ENCODE results near the gene UPB1. TPM values are rescaled to one million over a fixed set of nuclear protein-coding genes. Genes with fewer than 3 reads are reported as not detected.
"Not testable (repeated sequence)": the region's sequence is repeated elsewhere in the genome, so short reads cannot be mapped to it uniquely, and the experiment has no call there.

UPB1 gene
- total RNA-seq, 3 donors from 2014 or later, result 0.16 to 0.44 (median 0.33) TPM

GRCh38 chr22:24550902-24551435 is 55.8 kb downstream of the UPB1 start:
- no peak for DNase-seq (ENCODE audit: low spot score in 2 of 2)
- Histone ChIP-seq H3K4me1 (peaks cover 0 to 10% of the 10 kb centered on the region in 2 donors), H3K27me3 (no peaks in the 10 kb centered on the region), H3K4me3 (no peak overlapping the region), H3K36me3 (no peaks in the 10 kb centered on the region), H3K27ac (no peak overlapping the region), H3K9me3 (no peaks in the 10 kb centered on the region)
- intact Hi-C loops (cut with DNase I; ENCODE audit: low total_unique reads), result no loop called here
- no peak for TF ChIP-seq CTCF (IDR thresholded peaks at IDR 0.05)
- no peak for TF ChIP-seq POLR2AphosphoS5 (IDR thresholded peaks at IDR 0.05)
- TF ChIP-seq POLR2A (IDR thresholded peaks at IDR 0.05), result no peak

GRCh38 chr22:24552503-24553286 is 57.6 kb downstream of the UPB1 start:
- H3K4me1 ChIP-seq, result peaks cover 0 to 21% of the 10 kb centered on the region in 2 donors
- intact Hi-C loops (cut with DNase I; ENCODE audit: low total_unique reads); H3K36me3 ChIP-seq; DNase-seq (ENCODE audit: low spot score in 2 of 2); H3K27ac ChIP-seq; H3K27me3 ChIP-seq; H3K9me3 ChIP-seq: not testable (repeated sequence)
- H3K4me3 ChIP-seq, result peak overlapping the region in 1 of 3 donors; percentile 77

GRCh38 chr22:24553597-24554312 is 58.6 kb downstream of the UPB1 start:
- Histone ChIP-seq H3K4me3 (peak overlapping the region; percentile 77 to 99 (median 82)), H3K27ac (peak overlapping the region; percentile 99 to 100), H3K27me3 (no peaks in the 10 kb centered on the region), H3K4me1 (peaks cover 0 to 21% of the 10 kb centered on the region in 2 donors), H3K9me3 (no peaks in the 10 kb centered on the region), H3K36me3 (no peaks in the 10 kb centered on the region)
- intact Hi-C loops (cut with DNase I; ENCODE audit: low total_unique reads), result no loop called here
- DNase-seq (ENCODE audit: low spot score in 2 of 2), result no peak
- TF ChIP-seq POLR2A (IDR thresholded peaks at IDR 0.05), result no peak
- no peak for TF ChIP-seq CTCF (IDR thresholded peaks at IDR 0.05)
- no peak for TF ChIP-seq POLR2AphosphoS5 (IDR thresholded peaks at IDR 0.05)

- H3K4me1 ChIP-seq, result peaks cover 0 to 21% of the 10 kb centered on the region in 2 donors
- peak within 1 kb of the TSS; percentile 77 to 99 (median 82) for H3K4me3 ChIP-seq
- DNase-seq (ENCODE audit: low spot score in 2 of 2), result no peak
Observed at GRCh38 chr22:24554313-24555164, 59.4 kb downstream of the UPB1 start, which contains the start of gene GUCD1. TSS of gene GUCD1 (minus strand) at chr22:24555138. CDS start at chr22:24554991, 147 bp downstream.

More at GRCh38 chr22:24554313-24555164, 59.4 kb downstream of the UPB1 start, which contains the start of gene GUCD1:
- no peaks in the 10 kb centered on the region for H3K27me3 ChIP-seq
- no peaks in the 10 kb centered on the region for H3K9me3 ChIP-seq
- TF ChIP-seq POLR2A (IDR thresholded peaks at IDR 0.05), result peak; percentile 50
- peak; percentile 37 to 69 (median 62) for TF ChIP-seq POLR2AphosphoS5 (IDR thresholded peaks at IDR 0.05)
- TF ChIP-seq CTCF (IDR thresholded peaks at IDR 0.05), result no peak
- peak within 1 kb of the TSS; percentile 99 to 100 for H3K27ac ChIP-seq
- no peaks in the 10 kb centered on the region for H3K36me3 ChIP-seq
- intact Hi-C loops (cut with DNase I; ENCODE audit: low total_unique reads), result no loop called here

Measured in breast epithelium (tissue), 4 donors.